Measurements from ENCODE around the gene CHST11.
A peak's percentile ranks its signal among the peaks of the same experiment; 100 is the strongest.

The CHST11 gene

GRCh38 chr12:104485651-104486362 lies 29.1 kb downstream of the CHST11 start:
- H3K27ac ChIP-seq (ENCODE audit: low read length): no peak overlapping the region

GRCh38 chr12:104486363-104486750 lies 29.6 kb downstream of the CHST11 start:
- H3K27ac ChIP-seq (ENCODE audit: low read length): no peak overlapping the region
- peaks cover 9 to 19% of the 10 kb centered on the region in 2 donors for H3K4me1 ChIP-seq (ENCODE audit: control insufficient read depth in 1 of 2, insufficient read depth in 2 of 2, low read length in 2 of 2)
- no peaks in the 10 kb centered on the region for H3K36me3 ChIP-seq (ENCODE audit: control insufficient read depth in 1 of 2, insufficient read depth in 2 of 2, low read length in 2 of 2)

More at GRCh38 chr12:104485651-104486362, 29.1 kb downstream of the CHST11 start:
- no peaks in the 10 kb centered on the region for H3K36me3 ChIP-seq (ENCODE audit: control insufficient read depth in 1 of 2, insufficient read depth in 2 of 2, low read length in 2 of 2)
- peaks cover 9 to 19% of the 10 kb centered on the region in 2 donors for H3K4me1 ChIP-seq (ENCODE audit: control insufficient read depth in 1 of 2, insufficient read depth in 2 of 2, low read length in 2 of 2)
- H3K9me3 ChIP-seq (ENCODE audit: control insufficient read depth in 1 of 2, low read length in 2 of 2): no peaks in the 10 kb centered on the region
- no peaks in the 10 kb centered on the region for H3K27me3 ChIP-seq (ENCODE audit: low read depth, low read length)
- no peak overlapping the region for H3K4me3 ChIP-seq (ENCODE audit: low read depth in 1 of 2, low read length in 2 of 2)

GRCh38 chr12:104486943-104487819 lies 30.4 kb downstream of the CHST11 start:
- Histone ChIP-seq H3K27ac (ENCODE audit: low read length) (no peak overlapping the region), H3K36me3 (ENCODE audit: control insufficient read depth in 1 of 2, insufficient read depth in 2 of 2, low read length in 2 of 2) (no peaks in the 10 kb centered on the region), H3K9me3 (ENCODE audit: control insufficient read depth in 1 of 2, low read length in 2 of 2) (no peaks in the 10 kb centered on the region), H3K4me3 (ENCODE audit: low read depth in 1 of 2, low read length in 2 of 2) (no peak overlapping the region), H3K4me1 (ENCODE audit: control insufficient read depth in 1 of 2, insufficient read depth in 2 of 2, low read length in 2 of 2) (peaks cover 9 to 19% of the 10 kb centered on the region in 2 donors), H3K27me3 (ENCODE audit: low read depth, low read length) (no peaks in the 10 kb centered on the region)

More at GRCh38 chr12:104486363-104486750, 29.6 kb downstream of the CHST11 start:
- Histone ChIP-seq H3K4me3 (ENCODE audit: low read depth in 1 of 2, low read length in 2 of 2) (no peak overlapping the region), H3K9me3 (ENCODE audit: control insufficient read depth in 1 of 2, low read length in 2 of 2) (no peaks in the 10 kb centered on the region), H3K27me3 (ENCODE audit: low read depth, low read length) (no peaks in the 10 kb centered on the region)

- H3K4me1 ChIP-seq (ENCODE audit: control insufficient read depth in 1 of 2, insufficient read depth in 2 of 2, low read length in 2 of 2): peaks cover 9 to 19% of the 10 kb centered on the region in 2 donors
- no peak overlapping the region for H3K27ac ChIP-seq (ENCODE audit: low read length)
- H3K9me3 ChIP-seq (ENCODE audit: control insufficient read depth in 1 of 2, low read length in 2 of 2): no peaks in the 10 kb centered on the region
- no peaks in the 10 kb centered on the region for H3K36me3 ChIP-seq (ENCODE audit: control insufficient read depth in 1 of 2, insufficient read depth in 2 of 2, low read length in 2 of 2)
- no peaks in the 10 kb centered on the region for H3K27me3 ChIP-seq (ENCODE audit: low read depth, low read length)
- H3K4me3 ChIP-seq (ENCODE audit: low read depth in 1 of 2, low read length in 2 of 2): no peak overlapping the region
Observed at GRCh38 chr12:104488374-104488773, 31.6 kb downstream of the CHST11 start.

- Histone ChIP-seq H3K9me3 (ENCODE audit: control insufficient read depth in 1 of 2, low read length in 2 of 2) (no peaks in the 10 kb centered on the region), H3K27ac (ENCODE audit: low read length) (no peak overlapping the region), H3K4me1 (ENCODE audit: control insufficient read depth in 1 of 2, insufficient read depth in 2 of 2, low read length in 2 of 2) (peaks cover 9 to 19% of the 10 kb centered on the region in 2 donors), H3K36me3 (ENCODE audit: control insufficient read depth in 1 of 2, insufficient read depth in 2 of 2, low read length in 2 of 2) (no peaks in the 10 kb centered on the region), H3K27me3 (ENCODE audit: low read depth, low read length) (no peaks in the 10 kb centered on the region), H3K4me3 (ENCODE audit: low read depth in 1 of 2, low read length in 2 of 2) (no peak overlapping the region)
Observed at GRCh38 chr12:104490186-104490585, 33.4 kb downstream of the CHST11 start.

- H3K27me3 ChIP-seq (ENCODE audit: low read depth, low read length): no peaks in the 10 kb centered on the region
- no peak overlapping the region for H3K4me3 ChIP-seq (ENCODE audit: low read depth in 1 of 2, low read length in 2 of 2)
- H3K9me3 ChIP-seq (ENCODE audit: control insufficient read depth in 1 of 2, low read length in 2 of 2): no peaks in the 10 kb centered on the region
- H3K4me1 ChIP-seq (ENCODE audit: control insufficient read depth in 1 of 2, insufficient read depth in 2 of 2, low read length in 2 of 2): peaks cover 9 to 17% of the 10 kb centered on the region in 2 donors
- no peak overlapping the region for H3K27ac ChIP-seq (ENCODE audit: low read length)
- H3K36me3 ChIP-seq (ENCODE audit: control insufficient read depth in 1 of 2, insufficient read depth in 2 of 2, low read length in 2 of 2): no peaks in the 10 kb centered on the region
Observed at GRCh38 chr12:104490850-104491249, 34.1 kb downstream of the CHST11 start.

GRCh38 chr12:104493496-104493895 lies 36.7 kb downstream of the CHST11 start:
- H3K27ac ChIP-seq (ENCODE audit: low read length): no peak overlapping the region
- H3K4me3 ChIP-seq (ENCODE audit: low read depth in 1 of 2, low read length in 2 of 2): no peak overlapping the region
- no peaks in the 10 kb centered on the region for H3K9me3 ChIP-seq (ENCODE audit: control insufficient read depth in 1 of 2, low read length in 2 of 2)
- H3K4me1 ChIP-seq (ENCODE audit: control insufficient read depth in 1 of 2, insufficient read depth in 2 of 2, low read length in 2 of 2): no peaks in the 10 kb centered on the region
- no peaks in the 10 kb centered on the region for H3K36me3 ChIP-seq (ENCODE audit: control insufficient read depth in 1 of 2, insufficient read depth in 2 of 2, low read length in 2 of 2)
- no peaks in the 10 kb centered on the region for H3K27me3 ChIP-seq (ENCODE audit: low read depth, low read length)

- Histone ChIP-seq H3K9me3 (ENCODE audit: control insufficient read depth in 1 of 2, low read length in 2 of 2) (no peaks in the 10 kb centered on the region), H3K36me3 (ENCODE audit: control insufficient read depth in 1 of 2, insufficient read depth in 2 of 2, low read length in 2 of 2) (no peaks in the 10 kb centered on the region), H3K27me3 (ENCODE audit: low read depth, low read length) (no peaks in the 10 kb centered on the region), H3K4me3 (ENCODE audit: low read depth in 1 of 2, low read length in 2 of 2) (no peak overlapping the region), H3K4me1 (ENCODE audit: control insufficient read depth in 1 of 2, insufficient read depth in 2 of 2, low read length in 2 of 2) (no peaks in the 10 kb centered on the region), H3K27ac (ENCODE audit: low read length) (peak overlapping the region; percentile 19)
Observed at GRCh38 chr12:104494137-104494792, 37.5 kb downstream of the CHST11 start.

- H3K4me3 ChIP-seq (ENCODE audit: low read depth in 1 of 2, low read length in 2 of 2): no peak overlapping the region
- no peaks in the 10 kb centered on the region for H3K27me3 ChIP-seq (ENCODE audit: low read depth, low read length)
- peak overlapping the region; percentile 27 for H3K27ac ChIP-seq (ENCODE audit: low read length)
- no peaks in the 10 kb centered on the region for H3K36me3 ChIP-seq (ENCODE audit: control insufficient read depth in 1 of 2, insufficient read depth in 2 of 2, low read length in 2 of 2)
- no peaks in the 10 kb centered on the region for H3K4me1 ChIP-seq (ENCODE audit: control insufficient read depth in 1 of 2, insufficient read depth in 2 of 2, low read length in 2 of 2)
- no peaks in the 10 kb centered on the region for H3K9me3 ChIP-seq (ENCODE audit: control insufficient read depth in 1 of 2, low read length in 2 of 2)
Observed at GRCh38 chr12:104494793-104495158, 38.0 kb downstream of the CHST11 start.

GRCh38 chr12:104495786-104496185 lies 39.0 kb downstream of the CHST11 start:
- Histone ChIP-seq H3K9me3 (ENCODE audit: control insufficient read depth in 1 of 2, low read length in 2 of 2) (no peaks in the 10 kb centered on the region), H3K27me3 (ENCODE audit: low read depth, low read length) (no peaks in the 10 kb centered on the region), H3K27ac (ENCODE audit: low read length) (no peak overlapping the region), H3K4me1 (ENCODE audit: control insufficient read depth in 1 of 2, insufficient read depth in 2 of 2, low read length in 2 of 2) (no peaks in the 10 kb centered on the region), H3K4me3 (ENCODE audit: low read depth in 1 of 2, low read length in 2 of 2) (no peak overlapping the region), H3K36me3 (ENCODE audit: control insufficient read depth in 1 of 2, insufficient read depth in 2 of 2, low read length in 2 of 2) (no peaks in the 10 kb centered on the region)

- H3K27me3 ChIP-seq (ENCODE audit: low read depth, low read length): no peaks in the 10 kb centered on the region
- H3K9me3 ChIP-seq (ENCODE audit: control insufficient read depth in 1 of 2, low read length in 2 of 2): no peaks in the 10 kb centered on the region
- H3K36me3 ChIP-seq (ENCODE audit: control insufficient read depth in 1 of 2, insufficient read depth in 2 of 2, low read length in 2 of 2): no peaks in the 10 kb centered on the region
- no peak overlapping the region for H3K4me3 ChIP-seq (ENCODE audit: low read depth in 1 of 2, low read length in 2 of 2)
- no peaks in the 10 kb centered on the region for H3K4me1 ChIP-seq (ENCODE audit: control insufficient read depth in 1 of 2, insufficient read depth in 2 of 2, low read length in 2 of 2)
- H3K27ac ChIP-seq (ENCODE audit: low read length): no peak overlapping the region
Observed at GRCh38 chr12:104496336-104496735, 39.6 kb downstream of the CHST11 start.
